Measurements from ENCODE around the gene CASK. TPM values are rescaled to one million over a fixed set of nuclear protein-coding genes. Genes with fewer than 3 reads are reported as not detected.

Gene CASK
- total RNA-seq, 2 donors from 2014 or later: 19.7 to 20.4 TPM

DNA sequence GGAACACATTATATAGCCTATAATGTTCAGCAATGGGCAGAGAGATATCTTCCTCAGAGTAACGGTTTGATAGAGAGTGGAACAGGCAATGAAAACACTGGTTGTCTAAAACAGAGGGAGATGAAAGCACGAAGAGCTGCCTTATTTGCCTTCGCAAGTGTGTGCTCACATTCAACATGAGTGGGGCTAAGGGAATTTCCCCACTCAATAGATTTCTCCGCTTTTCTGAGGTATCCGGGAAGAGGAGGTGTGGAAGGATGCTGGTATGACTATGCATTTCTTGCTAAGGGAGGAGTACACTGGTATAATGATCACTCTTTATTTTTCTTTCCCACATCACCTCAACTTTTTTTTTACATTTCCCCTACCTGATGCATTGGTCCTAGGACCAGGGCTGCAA is 207.1 kb downstream of the CASK start:
- H3K27ac ChIP-seq: no peak overlapping the region
- 73% methylated on average over 5 of the region's 5 CpGs for WGBS

GRCh38 chrX:41711021-41711667 is 212.2 kb downstream of the CASK start:
- H3K27me3 ChIP-seq (replicated peaks; ENCODE audit: insufficient read depth): no peaks in the 10 kb centered on the region
- no peak for DNase-seq (ENCODE audit: low spot score)
- H3K9me3 ChIP-seq: no peaks in the 10 kb centered on the region
- H3K4me3 ChIP-seq: no peak overlapping the region
- H3K36me3 ChIP-seq: no peaks in the 10 kb centered on the region
- H3K4me1 ChIP-seq (replicated peaks): no peaks in the 10 kb centered on the region
- 90% methylated on average over 5 of the region's 5 CpGs for WGBS
- no peak overlapping the region for H3K27ac ChIP-seq
- TF ChIP-seq POLR2A (IDR thresholded peaks at IDR 0.05) (no peak), POLR2AphosphoS5 (IDR thresholded peaks at IDR 0.05) (no peak)
- TF ChIP-seq, protein P1, sequence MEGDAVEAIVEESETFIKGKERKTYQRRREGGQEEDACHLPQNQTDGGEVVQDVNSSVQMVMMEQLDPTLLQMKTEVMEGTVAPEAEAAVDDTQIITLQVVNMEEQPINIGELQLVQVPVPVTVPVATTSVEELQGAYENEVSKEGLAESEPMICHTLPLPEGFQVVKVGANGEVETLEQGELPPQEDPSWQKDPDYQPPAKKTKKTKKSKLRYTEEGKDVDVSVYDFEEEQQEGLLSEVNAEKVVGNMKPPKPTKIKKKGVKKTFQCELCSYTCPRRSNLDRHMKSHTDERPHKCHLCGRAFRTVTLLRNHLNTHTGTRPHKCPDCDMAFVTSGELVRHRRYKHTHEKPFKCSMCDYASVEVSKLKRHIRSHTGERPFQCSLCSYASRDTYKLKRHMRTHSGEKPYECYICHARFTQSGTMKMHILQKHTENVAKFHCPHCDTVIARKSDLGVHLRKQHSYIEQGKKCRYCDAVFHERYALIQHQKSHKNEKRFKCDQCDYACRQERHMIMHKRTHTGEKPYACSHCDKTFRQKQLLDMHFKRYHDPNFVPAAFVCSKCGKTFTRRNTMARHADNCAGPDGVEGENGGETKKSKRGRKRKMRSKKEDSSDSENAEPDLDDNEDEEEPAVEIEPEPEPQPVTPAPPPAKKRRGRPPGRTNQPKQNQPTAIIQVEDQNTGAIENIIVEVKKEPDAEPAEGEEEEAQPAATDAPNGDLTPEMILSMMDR (IDR thresholded peaks at IDR 0.05): no peak
- intact Hi-C loops (cut with DNase I): no loop called here

More for the DNA sequence above, 207.1 kb downstream of the CASK start:
- no peak for TF ChIP-seq POLR2A (IDR thresholded peaks at IDR 0.05)
- TF ChIP-seq POLR2AphosphoS5 (IDR thresholded peaks at IDR 0.05): no peak
- TF ChIP-seq, protein P1 (IDR thresholded peaks at IDR 0.05): no peak
- intact Hi-C loops (cut with DNase I): no loop called here
- H3K27me3 ChIP-seq (replicated peaks; ENCODE audit: insufficient read depth): no peaks in the 10 kb centered on the region
- no peaks in the 10 kb centered on the region for H3K9me3 ChIP-seq
- H3K4me3 ChIP-seq: no peak overlapping the region
- DNase-seq (ENCODE audit: low spot score): no peak
- H3K36me3 ChIP-seq: no peaks in the 10 kb centered on the region
- no peaks in the 10 kb centered on the region for H3K4me1 ChIP-seq (replicated peaks)

DNA sequence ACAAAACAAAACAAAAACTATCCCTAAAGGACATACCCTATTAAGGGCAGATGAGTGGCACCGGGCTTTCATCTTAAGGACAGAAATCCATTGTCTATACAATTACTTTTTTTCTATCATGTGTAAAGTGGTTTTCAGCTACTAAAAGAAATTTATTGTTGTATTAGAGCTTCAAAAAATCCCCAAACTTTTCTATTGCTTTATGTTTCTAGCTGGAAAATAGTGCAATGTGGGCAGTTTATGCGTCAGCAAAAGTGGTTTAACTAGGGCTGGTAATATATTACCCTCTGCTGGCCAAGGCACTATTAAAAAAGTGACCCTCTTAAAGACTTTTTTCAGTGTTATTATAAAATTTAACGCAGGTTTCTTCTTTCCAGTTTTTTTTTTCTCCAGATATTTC is 214.9 kb downstream of the CASK start:
- Histone ChIP-seq H3K27me3 (replicated peaks; ENCODE audit: insufficient read depth) (no peaks in the 10 kb centered on the region), H3K36me3 (no peaks in the 10 kb centered on the region), H3K9me3 (no peaks in the 10 kb centered on the region), H3K4me3 (no peak overlapping the region), H3K4me1 (replicated peaks) (no peaks in the 10 kb centered on the region), H3K27ac (no peak overlapping the region)
- intact Hi-C loops (cut with DNase I): no loop called here
- 69% methylated on average over 3 of the region's 3 CpGs for WGBS
- DNase-seq (ENCODE audit: low spot score): no peak
- TF ChIP-seq POLR2A (IDR thresholded peaks at IDR 0.05) (no peak), POLR2AphosphoS5 (IDR thresholded peaks at IDR 0.05) (no peak)
- TF ChIP-seq, protein P1 (IDR thresholded peaks at IDR 0.05): no peak

DNA sequence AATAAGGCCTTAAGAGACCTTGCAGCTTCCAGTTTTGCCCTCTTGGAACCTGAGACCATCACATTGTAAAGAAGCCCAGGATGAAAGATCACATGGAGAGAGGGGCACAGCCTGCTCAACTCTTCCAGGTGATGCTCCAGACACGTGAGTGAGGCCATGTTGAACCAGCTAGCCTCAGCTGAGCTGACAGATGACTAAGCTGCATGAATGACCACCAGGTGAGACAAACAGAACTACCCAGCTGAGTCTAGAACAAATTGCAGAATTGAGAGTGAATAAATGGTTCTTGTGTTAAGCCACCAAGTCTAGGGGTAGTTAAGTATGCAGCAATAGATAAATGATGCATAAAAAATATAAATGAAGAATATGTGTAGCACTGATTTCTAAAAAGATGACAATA is 216.1 kb downstream of the CASK start:
- DNase-seq (ENCODE audit: low spot score): no peak
- Histone ChIP-seq H3K4me1 (replicated peaks) (no peaks in the 10 kb centered on the region), H3K4me3 (no peak overlapping the region), H3K36me3 (no peaks in the 10 kb centered on the region), H3K9me3 (no peaks in the 10 kb centered on the region), H3K27ac (no peak overlapping the region), H3K27me3 (replicated peaks; ENCODE audit: insufficient read depth) (no peaks in the 10 kb centered on the region)
- 100% methylated on average over 1 of the region's 1 CpG for WGBS
- TF ChIP-seq POLR2A (IDR thresholded peaks at IDR 0.05): no peak
- TF ChIP-seq, protein P1 (IDR thresholded peaks at IDR 0.05): no peak
- TF ChIP-seq POLR2AphosphoS5 (IDR thresholded peaks at IDR 0.05): no peak
- intact Hi-C loops (cut with DNase I): no loop called here

DNA sequence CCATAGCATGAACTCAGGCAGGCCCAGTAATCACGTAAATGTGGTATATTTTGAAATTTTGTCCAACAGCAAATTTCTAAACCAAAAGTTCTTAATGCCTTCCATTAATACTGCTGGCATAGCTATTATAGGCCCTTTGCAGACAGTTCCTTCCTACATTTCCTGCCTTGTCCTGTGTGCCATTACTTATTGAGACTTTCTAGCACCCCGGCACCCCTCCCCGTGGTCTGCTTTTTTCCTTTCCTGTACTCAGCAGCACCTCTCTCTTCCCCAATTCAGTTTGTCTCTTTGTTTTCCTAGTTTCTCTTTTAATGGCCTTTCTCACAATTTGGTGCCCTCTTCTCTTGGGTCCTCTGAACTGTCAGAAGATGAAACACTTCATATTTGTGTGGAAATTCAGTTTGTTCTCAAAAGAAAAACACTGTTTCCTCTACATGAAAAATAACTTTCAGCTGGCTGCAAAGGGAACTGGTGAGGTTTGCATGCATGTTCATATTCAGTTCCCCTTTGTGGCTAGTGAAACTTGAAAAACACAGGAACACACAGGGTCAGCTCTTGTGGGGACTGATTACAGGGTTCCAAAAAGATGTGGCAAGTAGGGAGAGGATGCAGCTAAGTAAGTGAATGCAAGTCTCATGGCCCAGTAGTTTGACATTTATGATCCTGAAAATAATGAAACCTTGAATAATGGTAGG is 217.5 kb downstream of the CASK start:
- no peaks in the 10 kb centered on the region for H3K27me3 ChIP-seq (replicated peaks; ENCODE audit: insufficient read depth)
- no peak for DNase-seq (ENCODE audit: low spot score)
- H3K36me3 ChIP-seq: no peaks in the 10 kb centered on the region
- TF ChIP-seq, protein P1 (IDR thresholded peaks at IDR 0.05): no peak
- no peak for TF ChIP-seq POLR2AphosphoS5 (IDR thresholded peaks at IDR 0.05)
- TF ChIP-seq POLR2A (IDR thresholded peaks at IDR 0.05): no peak
- 69% methylated on average over 3 of the region's 3 CpGs for WGBS
- no peaks in the 10 kb centered on the region for H3K9me3 ChIP-seq
- no peak overlapping the region for H3K4me3 ChIP-seq
- no peaks in the 10 kb centered on the region for H3K4me1 ChIP-seq (replicated peaks)
- H3K27ac ChIP-seq: no peak overlapping the region
- intact Hi-C loops (cut with DNase I): no loop called here

All from prostate gland (tissue), 2 donors.